ENCODE measurements around the gene ACIN1.
A peak's percentile ranks its signal among the peaks of the same experiment; 100 is the strongest.

Gene ACIN1

GRCh38 chr14:23113431-23114119 lies 18.6 kb upstream of the ACIN1 start:
- H4K8ac ChIP-seq (ENCODE audit: low read length): peak overlapping the region; percentile 87
- H3K9ac ChIP-seq (ENCODE audit: low read length): peak overlapping the region; percentile 52
- no peaks in the 10 kb centered on the region for H3K9me3 ChIP-seq (ENCODE audit: control insufficient read depth, low read length)
- H3K4me1 ChIP-seq (ENCODE audit: control insufficient read depth, insufficient read depth, low read depth, low read length): peaks cover 30% of the 10 kb centered on the region
- no peaks in the 10 kb centered on the region for H3K79me1 ChIP-seq (replicated peaks; ENCODE audit: low read length, poor library complexity, severe bottlenecking)
- peaks cover 3 to 4% of the 10 kb centered on the region in 2 experiments for H3K27me3 ChIP-seq (ENCODE audit: control insufficient read depth in 1 of 2, insufficient read depth in 1 of 2, low read length in 2 of 2)
- H2BK12ac ChIP-seq (ENCODE audit: low read length in 2 of 2): peak overlapping the region in 1 of 2 experiments; percentile 70
- WGBS: 85% methylated on average over 3 of the region's 10 CpGs
- H4K91ac ChIP-seq (ENCODE audit: low read length): peak overlapping the region; percentile 78
- peak overlapping the region; percentile 91 for H2BK15ac ChIP-seq (ENCODE audit: low read depth, poor library complexity, severe bottlenecking)
- H3K23ac ChIP-seq (ENCODE audit: low read length in 2 of 2): no peak overlapping the region
- H3K4me3 ChIP-seq (ENCODE audit: insufficient read depth in 1 of 2, low read depth in 1 of 2, low read length in 2 of 2): no peak overlapping the region
- peak overlapping the region; percentile 49 to 73 for H3K4ac ChIP-seq (ENCODE audit: low read depth in 1 of 2, low read length in 2 of 2)
- H3K14ac ChIP-seq (ENCODE audit: low read length in 2 of 2): no peak overlapping the region
- H3K4me2 ChIP-seq (ENCODE audit: low read length, poor library complexity, severe bottlenecking): no peak overlapping the region
- peak; percentile 35 for DNase-seq
- H3K36me3 ChIP-seq (ENCODE audit: control insufficient read depth in 1 of 2, insufficient read depth in 2 of 2, low read depth in 1 of 2, low read length in 2 of 2): no peaks in the 10 kb centered on the region
- peak overlapping the region; percentile 13 to 80 for H3K18ac ChIP-seq (ENCODE audit: low read depth in 1 of 2, low read length in 2 of 2)
- H2AFZ ChIP-seq (ENCODE audit: low read depth, low read length): peak overlapping the region; percentile 3
- no peak overlapping the region for H3K27ac ChIP-seq (ENCODE audit: low read length, poor library complexity, severe bottlenecking)
- H2AK5ac ChIP-seq (ENCODE audit: low read length, severe bottlenecking): peak overlapping the region; percentile 41
- no peak overlapping the region for H2BK5ac ChIP-seq (ENCODE audit: low read depth, low read length, poor library complexity, severe bottlenecking)
- H2BK120ac ChIP-seq (ENCODE audit: low read depth, low read length): peak overlapping the region; percentile 78

DNA sequence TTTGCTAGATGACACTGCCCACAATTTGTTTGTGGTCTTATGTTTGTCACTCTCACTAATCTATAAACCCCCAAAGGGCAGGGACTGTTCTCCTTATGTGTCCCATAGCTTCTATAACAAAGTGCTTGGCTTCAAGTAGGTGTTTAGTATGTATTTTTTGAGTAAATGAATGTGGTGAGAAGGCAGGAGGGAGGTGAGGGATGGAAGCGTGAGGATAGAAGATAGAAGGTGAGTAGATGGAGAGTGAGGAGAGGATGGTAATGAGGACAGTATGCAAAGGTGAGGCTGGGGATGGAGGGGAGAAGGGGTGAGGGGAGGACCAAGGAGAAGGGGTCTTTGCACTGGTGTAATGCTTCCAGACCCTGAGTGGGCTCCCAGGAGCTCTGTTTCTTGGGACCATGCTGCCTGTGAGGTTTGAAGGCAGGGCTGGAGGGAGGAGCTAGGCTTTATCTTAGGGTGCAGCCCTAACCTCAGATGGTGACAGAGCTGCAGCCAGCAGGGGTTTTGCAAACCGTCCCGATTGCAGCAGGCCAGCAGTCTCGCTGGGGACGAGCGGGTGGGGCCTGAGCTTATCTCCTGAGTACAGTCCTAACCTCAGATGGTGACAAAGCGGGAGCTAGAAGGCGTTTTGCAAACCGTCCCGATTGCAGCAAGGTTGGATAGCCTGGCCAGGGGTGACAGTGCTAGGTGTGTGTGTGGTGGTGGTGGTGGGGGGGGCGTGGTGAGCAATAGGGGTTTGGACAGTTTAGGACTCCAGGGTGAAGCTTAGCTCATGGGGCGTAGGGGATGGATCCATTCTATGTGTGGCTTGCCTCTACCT lies 17.6 kb upstream of the ACIN1 start:
- no peak overlapping the region for H2BK120ac ChIP-seq (ENCODE audit: low read depth, low read length)
- no peak overlapping the region for H2AK5ac ChIP-seq (ENCODE audit: low read length, severe bottlenecking)
- no peak for DNase-seq
- H3K18ac ChIP-seq (ENCODE audit: low read depth in 1 of 2, low read length in 2 of 2): peak overlapping the region in 1 of 2 experiments; percentile 1
- peak overlapping the region; percentile 29 for H2AFZ ChIP-seq (ENCODE audit: low read depth, low read length)
- peak overlapping the region; percentile 52 for H3K9ac ChIP-seq (ENCODE audit: low read length)
- WGBS: 44% methylated on average over 10 of the region's 12 CpGs
- H4K8ac ChIP-seq (ENCODE audit: low read length): peak overlapping the region; percentile 69
- H2BK5ac ChIP-seq (ENCODE audit: low read depth, low read length, poor library complexity, severe bottlenecking): no peak overlapping the region
- no peaks in the 10 kb centered on the region for H3K36me3 ChIP-seq (ENCODE audit: control insufficient read depth in 1 of 2, insufficient read depth in 2 of 2, low read depth in 1 of 2, low read length in 2 of 2)
- no peak overlapping the region for H3K4me2 ChIP-seq (ENCODE audit: low read length, poor library complexity, severe bottlenecking)
- H3K9me3 ChIP-seq (ENCODE audit: control insufficient read depth, low read length): no peaks in the 10 kb centered on the region
- H3K23ac ChIP-seq (ENCODE audit: low read length in 2 of 2): no peak overlapping the region
- no peak overlapping the region for H3K27ac ChIP-seq (ENCODE audit: low read length, poor library complexity, severe bottlenecking)
- H2BK12ac ChIP-seq (ENCODE audit: low read length in 2 of 2): peak overlapping the region in 1 of 2 experiments; percentile 27
- H3K4ac ChIP-seq (ENCODE audit: low read depth in 1 of 2, low read length in 2 of 2): no peak overlapping the region
- peaks cover 3 to 4% of the 10 kb centered on the region in 2 experiments for H3K27me3 ChIP-seq (ENCODE audit: control insufficient read depth in 1 of 2, insufficient read depth in 1 of 2, low read length in 2 of 2)
- peaks cover 30% of the 10 kb centered on the region for H3K4me1 ChIP-seq (ENCODE audit: control insufficient read depth, insufficient read depth, low read depth, low read length)
- H3K79me1 ChIP-seq (replicated peaks; ENCODE audit: low read length, poor library complexity, severe bottlenecking): no peaks in the 10 kb centered on the region
- peak overlapping the region; percentile 49 for H4K91ac ChIP-seq (ENCODE audit: low read length)
- H3K4me3 ChIP-seq (ENCODE audit: insufficient read depth in 1 of 2, low read depth in 1 of 2, low read length in 2 of 2): peak overlapping the region in 1 of 2 experiments; percentile 25
- H2BK15ac ChIP-seq (ENCODE audit: low read depth, poor library complexity, severe bottlenecking): no peak overlapping the region
- peak overlapping the region in 1 of 2 experiments; percentile 37 for H3K14ac ChIP-seq (ENCODE audit: low read length in 2 of 2)

DNA sequence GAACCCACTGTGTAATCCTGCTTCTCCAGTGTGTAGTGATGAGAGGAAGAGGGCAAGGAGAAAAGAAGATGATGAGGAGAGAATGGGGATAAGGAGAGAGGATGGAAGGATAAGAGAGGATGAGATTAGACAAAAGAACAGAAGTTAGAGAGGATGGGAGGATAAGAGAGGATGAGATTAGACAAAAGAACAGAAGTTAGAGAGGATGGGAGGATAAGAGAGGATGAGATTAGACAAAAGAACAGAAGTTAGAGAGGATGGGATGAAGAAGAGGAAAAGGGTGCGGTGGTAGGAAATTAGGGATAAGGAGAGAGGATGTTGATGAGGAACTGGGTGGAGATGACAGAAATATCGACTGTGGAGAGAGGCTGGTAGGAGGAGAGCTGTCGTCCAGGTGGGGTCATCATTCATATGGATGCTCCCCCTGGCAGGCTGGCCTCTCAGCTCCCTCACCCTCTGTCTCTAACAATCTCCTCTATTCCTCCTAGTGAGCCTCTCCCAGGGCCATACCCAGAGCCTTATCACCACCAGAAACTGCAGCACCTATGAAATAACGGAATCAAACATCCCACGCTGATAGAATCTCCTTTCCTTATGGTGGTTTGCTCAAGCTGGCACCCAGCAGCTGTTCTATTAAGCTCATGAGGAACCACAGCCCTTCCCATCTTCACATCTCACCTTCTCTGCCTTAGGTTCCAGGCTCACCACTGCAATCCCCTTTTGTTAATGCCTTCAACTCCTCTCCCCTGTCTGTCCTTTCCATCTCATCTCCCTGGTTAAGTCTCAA lies 15.8 kb upstream of the ACIN1 start:
- H3K4ac ChIP-seq (ENCODE audit: low read depth in 1 of 2, low read length in 2 of 2): no peak overlapping the region
- H2BK5ac ChIP-seq (ENCODE audit: low read depth, low read length, poor library complexity, severe bottlenecking): no peak overlapping the region
- H3K18ac ChIP-seq (ENCODE audit: low read depth in 1 of 2, low read length in 2 of 2): no peak overlapping the region
- H4K91ac ChIP-seq (ENCODE audit: low read length): no peak overlapping the region
- peak overlapping the region in 1 of 2 experiments; percentile 47 for H2BK12ac ChIP-seq (ENCODE audit: low read length in 2 of 2)
- H3K4me2 ChIP-seq (ENCODE audit: low read length, poor library complexity, severe bottlenecking): no peak overlapping the region
- no peak overlapping the region for H3K27ac ChIP-seq (ENCODE audit: low read length, poor library complexity, severe bottlenecking)
- H3K36me3 ChIP-seq (ENCODE audit: control insufficient read depth in 1 of 2, insufficient read depth in 2 of 2, low read depth in 1 of 2, low read length in 2 of 2): no peaks in the 10 kb centered on the region
- no peaks in the 10 kb centered on the region for H3K9me3 ChIP-seq (ENCODE audit: control insufficient read depth, low read length)
- H3K9ac ChIP-seq (ENCODE audit: low read length): no peak overlapping the region
- H3K14ac ChIP-seq (ENCODE audit: low read length in 2 of 2): no peak overlapping the region
- H2BK15ac ChIP-seq (ENCODE audit: low read depth, poor library complexity, severe bottlenecking): no peak overlapping the region
- H2AK5ac ChIP-seq (ENCODE audit: low read length, severe bottlenecking): no peak overlapping the region
- H4K8ac ChIP-seq (ENCODE audit: low read length): no peak overlapping the region
- H3K23ac ChIP-seq (ENCODE audit: low read length in 2 of 2): no peak overlapping the region
- H3K79me1 ChIP-seq (replicated peaks; ENCODE audit: low read length, poor library complexity, severe bottlenecking): no peaks in the 10 kb centered on the region
- H2AFZ ChIP-seq (ENCODE audit: low read depth, low read length): no peak overlapping the region
- no peak overlapping the region for H3K4me3 ChIP-seq (ENCODE audit: insufficient read depth in 1 of 2, low read depth in 1 of 2, low read length in 2 of 2)
- no peak overlapping the region for H2BK120ac ChIP-seq (ENCODE audit: low read depth, low read length)
- WGBS: 99% methylated on average over 4 of the region's 5 CpGs
- H3K4me1 ChIP-seq (ENCODE audit: control insufficient read depth, insufficient read depth, low read depth, low read length): peaks cover 27% of the 10 kb centered on the region
- H3K27me3 ChIP-seq (ENCODE audit: control insufficient read depth in 1 of 2, insufficient read depth in 1 of 2, low read length in 2 of 2): peaks cover 3 to 4% of the 10 kb centered on the region in 2 experiments
- DNase-seq: no peak
